Mesothelial cell of epicardium (in vitro differentiated cells): ENCODE data around the gene RAB27B. TPM values are rescaled to one million over a fixed set of nuclear protein-coding genes. Genes with fewer than 3 reads are reported as not detected.

Experiments used
- DNase-seq, 2 experiments: peaks; one replicate each; pipeline ENCODE4 v3.0.0; 2021; ENCODE audit warnings: low spot score in 2 of 2; ENCODE audit not compliant: unreplicated experiment in 2 of 2
- H3K27ac Mint-ChIP-seq: 2 replicates; pipeline ENCODE4 v1.8.0; 2021; ENCODE audit warnings: mixed read lengths
- H3K27me3 Mint-ChIP-seq: 2 replicates; pipeline ENCODE4 v1.8.0; 2021; ENCODE audit warnings: low read depth, mixed read lengths
- H3K36me3 Mint-ChIP-seq: 2 replicates; pipeline ENCODE4 v1.8.0; 2021; ENCODE audit warnings: mixed read lengths
- H3K4me1 Mint-ChIP-seq: 2 replicates; pipeline ENCODE4 v1.8.0; 2021; ENCODE audit warnings: mixed read lengths
- H3K4me3 Mint-ChIP-seq: 2 replicates; pipeline ENCODE4 v1.8.0; 2021; ENCODE audit warnings: mild to moderate bottlenecking, moderate library complexity, mixed read lengths
- H3K9me3 Mint-ChIP-seq: 2 replicates; pipeline ENCODE4 v1.8.0; 2021; ENCODE audit warnings: mixed read lengths
- total RNA-seq: library from RNA; stranded (reverse); gene quantifications from 3 replicates; pipeline ENCODE4 v1.2.1, GENCODE V29; 2021
- TF ChIP-seq, protein P1 (sequence below): fragments of 200-600 bp; sonication (generic); IDR thresholded peaks from one replicate; pipeline ENCODE4 v1.5.0; 2021; ENCODE audit warnings: antibody characterized with exemption; ENCODE audit not compliant: unreplicated experiment

Gene RAB27B
- total RNA-seq, 1 donor from 2014 or later: 0.98 TPM

- TF ChIP-seq, protein P1, sequence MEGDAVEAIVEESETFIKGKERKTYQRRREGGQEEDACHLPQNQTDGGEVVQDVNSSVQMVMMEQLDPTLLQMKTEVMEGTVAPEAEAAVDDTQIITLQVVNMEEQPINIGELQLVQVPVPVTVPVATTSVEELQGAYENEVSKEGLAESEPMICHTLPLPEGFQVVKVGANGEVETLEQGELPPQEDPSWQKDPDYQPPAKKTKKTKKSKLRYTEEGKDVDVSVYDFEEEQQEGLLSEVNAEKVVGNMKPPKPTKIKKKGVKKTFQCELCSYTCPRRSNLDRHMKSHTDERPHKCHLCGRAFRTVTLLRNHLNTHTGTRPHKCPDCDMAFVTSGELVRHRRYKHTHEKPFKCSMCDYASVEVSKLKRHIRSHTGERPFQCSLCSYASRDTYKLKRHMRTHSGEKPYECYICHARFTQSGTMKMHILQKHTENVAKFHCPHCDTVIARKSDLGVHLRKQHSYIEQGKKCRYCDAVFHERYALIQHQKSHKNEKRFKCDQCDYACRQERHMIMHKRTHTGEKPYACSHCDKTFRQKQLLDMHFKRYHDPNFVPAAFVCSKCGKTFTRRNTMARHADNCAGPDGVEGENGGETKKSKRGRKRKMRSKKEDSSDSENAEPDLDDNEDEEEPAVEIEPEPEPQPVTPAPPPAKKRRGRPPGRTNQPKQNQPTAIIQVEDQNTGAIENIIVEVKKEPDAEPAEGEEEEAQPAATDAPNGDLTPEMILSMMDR: no peak
- Mint-ChIP-seq H3K27me3 (peaks cover 4% of the 10 kb centered on the region), H3K27ac (no peak overlapping the region), H3K4me1 (peaks cover 10% of the 10 kb centered on the region), H3K36me3 (no peaks in the 10 kb centered on the region), H3K4me3 (no peak overlapping the region), H3K9me3 (no peaks in the 10 kb centered on the region)
- DNase-seq: no peak
These were observed 30.1 kb upstream of the RAB27B start for GRCh38 chr18:54798186-54798585.

GRCh38 chr18:54801374-54801773 is 26.9 kb upstream of the RAB27B start:
- H3K27me3 Mint-ChIP-seq: peaks cover 12% of the 10 kb centered on the region
- H3K36me3 Mint-ChIP-seq: no peaks in the 10 kb centered on the region
- H3K4me1 Mint-ChIP-seq: peaks cover 10% of the 10 kb centered on the region
- H3K4me3 Mint-ChIP-seq: no peak overlapping the region
- TF ChIP-seq, protein P1: no peak
- H3K9me3 Mint-ChIP-seq: no peaks in the 10 kb centered on the region
- H3K27ac Mint-ChIP-seq: no peak overlapping the region
- no peak for DNase-seq

- Mint-ChIP-seq H3K4me3 (no peak overlapping the region), H3K9me3 (no peaks in the 10 kb centered on the region), H3K4me1 (peaks cover 10% of the 10 kb centered on the region), H3K36me3 (no peaks in the 10 kb centered on the region), H3K27ac (no peak overlapping the region), H3K27me3 (peaks cover 12% of the 10 kb centered on the region)
- DNase-seq: no peak
- TF ChIP-seq, protein P1: no peak
These were observed 26.1 kb upstream of the RAB27B start for GRCh38 chr18:54802178-54802577.

DNA sequence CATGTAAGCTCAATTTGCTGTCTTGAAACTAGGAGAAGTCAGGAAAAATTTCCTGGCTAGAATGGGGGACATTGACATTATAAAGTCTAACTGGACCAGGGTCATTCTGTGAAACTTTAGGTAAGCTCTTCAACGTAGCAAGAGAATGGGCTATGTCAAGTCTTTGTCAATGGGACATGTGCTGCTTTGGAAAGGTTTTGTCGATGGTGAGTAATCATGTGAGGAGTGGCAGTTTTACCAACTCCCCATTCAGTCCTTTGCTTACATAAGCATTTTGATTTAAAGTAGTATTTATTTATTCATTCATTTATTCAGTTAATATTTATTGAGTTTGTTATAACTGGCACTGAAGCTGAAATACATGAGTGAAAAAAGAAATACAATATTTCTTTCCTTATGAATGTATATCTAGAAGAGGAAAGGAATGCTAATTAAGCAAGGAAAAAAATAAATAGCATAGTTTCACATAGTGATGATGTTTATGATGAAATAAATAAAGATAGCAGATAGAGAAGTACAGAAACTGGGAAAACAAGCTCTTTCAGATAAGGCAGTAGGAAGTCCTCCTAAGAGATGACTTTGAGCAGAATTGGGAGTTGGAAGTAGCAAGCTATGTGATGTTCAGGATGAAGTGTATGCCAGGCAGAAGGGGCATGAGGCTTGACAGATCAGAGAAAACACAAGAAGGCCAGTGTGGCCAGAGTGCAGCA is 25.4 kb upstream of the RAB27B start:
- H3K27me3 Mint-ChIP-seq: peaks cover 12% of the 10 kb centered on the region
- no peak overlapping the region for H3K4me3 Mint-ChIP-seq
- no peak overlapping the region for H3K27ac Mint-ChIP-seq
- H3K9me3 Mint-ChIP-seq: no peaks in the 10 kb centered on the region
- no peaks in the 10 kb centered on the region for H3K36me3 Mint-ChIP-seq
- TF ChIP-seq, protein P1: no peak
- DNase-seq: no peak
- peaks cover 10% of the 10 kb centered on the region for H3K4me1 Mint-ChIP-seq

DNA sequence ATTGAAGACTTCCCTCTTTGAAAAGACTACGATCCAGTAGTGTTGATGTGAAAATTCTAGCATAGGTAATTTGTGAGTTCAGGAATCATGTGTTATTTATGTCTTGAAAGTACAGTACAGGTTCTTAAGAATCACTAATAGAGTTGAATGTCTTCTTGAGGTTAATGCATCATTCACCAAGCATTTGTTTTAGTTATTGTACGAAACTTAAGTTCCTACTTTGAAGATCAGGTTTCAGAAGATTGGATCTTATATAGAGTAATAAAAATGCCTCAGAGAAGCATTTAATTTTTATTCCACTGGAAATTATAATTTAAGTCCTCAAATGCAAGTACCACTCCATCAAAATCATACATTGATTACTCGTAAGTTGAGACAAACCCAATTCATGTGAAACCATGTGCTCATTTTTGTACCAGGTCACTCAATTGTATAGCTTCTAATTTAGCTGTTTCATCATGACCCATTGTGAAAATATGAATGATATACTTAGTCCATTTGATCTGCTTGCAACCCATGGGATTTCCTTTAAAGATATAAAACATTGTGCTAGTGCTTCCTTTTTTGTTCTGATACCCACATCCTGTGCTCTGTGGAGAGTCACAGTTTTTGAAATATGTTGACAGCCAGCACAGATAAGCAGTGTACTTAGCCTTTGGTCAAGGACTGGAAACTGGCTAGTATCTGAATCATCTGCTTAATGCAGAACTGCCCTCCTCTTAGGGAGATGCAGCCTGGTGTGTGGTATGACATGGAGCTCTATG is 22.5 kb upstream of the RAB27B start:
- TF ChIP-seq, protein P1: no peak
- no peak for DNase-seq
- no peaks in the 10 kb centered on the region for H3K9me3 Mint-ChIP-seq
- no peak overlapping the region for H3K4me3 Mint-ChIP-seq
- peaks cover 10% of the 10 kb centered on the region for H3K4me1 Mint-ChIP-seq
- H3K27me3 Mint-ChIP-seq: peaks cover 12% of the 10 kb centered on the region
- H3K36me3 Mint-ChIP-seq: no peaks in the 10 kb centered on the region
- H3K27ac Mint-ChIP-seq: no peak overlapping the region
